ENCODE results near the gene GCNT2.

GRCh38 chr6:10584607-10585006, 63.5 kb downstream of the GCNT2 start:
- TF ChIP-seq TAF1 (IDR thresholded peaks at IDR 0.05; ENCODE audit: borderline replicate concordance, insufficient read depth, low read length) (no peak), REST (IDR thresholded peaks at IDR 0.05; ENCODE audit: insufficient read depth in 1 of 2, low read depth in 2 of 2, low read length in 2 of 2) (no peak)
